Thyroid gland (tissue), 4 donors: ENCODE measurements around the gene DAB1.

Experiments used
- CTCF ChIP-seq, 6 experiments: fragments of 200-600 bp in 3 of 6; fragments of 450-650 bp in 3 of 6; sonication (generic) in 3 of 6; IDR thresholded peaks; one replicate each; pipeline ENCODE4 v1.5.1; 2016 to 2019; ENCODE audit warnings: antibody characterized with exemption in 6 of 6, mild to moderate bottlenecking in 2 of 6, inconsistent platforms in 1 of 6, moderate library complexity in 1 of 6
- POLR2A ChIP-seq, 2 donors: fragments of 450-650 bp; IDR thresholded peaks; one replicate each; pipeline ENCODE4 v1.6.1; 2017; ENCODE audit warnings: antibody characterized with exemption in 2 of 2, mild to moderate bottlenecking in 2 of 2, moderate library complexity in 1 of 2

- TF ChIP-seq CTCF (IDR thresholded peaks at IDR 0.05) (peak in 5 of 6 experiments; percentile 32 to 44 (median 36)), POLR2A (IDR thresholded peaks at IDR 0.05) (no peak)
These were observed 455.7 kb downstream of the DAB1 start for GRCh38 chr1:56967900-56968832.
